Hepatocyte (in vitro differentiated cells): ENCODE measurements around the gene GARIN3.

Source experiments
- EZH2 ChIP-seq: fragments of 200-600 bp; sonication (generic); IDR thresholded peaks from 2 replicates; pipeline ENCODE4 v1.6.1; 2016; ENCODE audit warnings: antibody characterized with exemption, mild to moderate bottlenecking, borderline replicate concordance
- EZH2phosphoT487 ChIP-seq: fragments of 200-600 bp; sonication (generic); IDR thresholded peaks from one replicate; pipeline ENCODE4 v1.6.1; 2018; ENCODE audit warnings: antibody characterized with exemption, mild to moderate bottlenecking, low read depth, moderate library complexity; ENCODE audit not compliant: unreplicated experiment, severe bottlenecking
- TF ChIP-seq, protein P1 (sequence below): fragments of 200-600 bp; sonication (generic); IDR thresholded peaks from 2 replicates; pipeline ENCODE4 v1.5.1; 2016; ENCODE audit warnings: antibody characterized with exemption, mild to moderate bottlenecking; ENCODE audit not compliant: poor library complexity

GRCh38 chr5:157184117-157184670, 18.1 kb upstream of the GARIN3 start:
- TF ChIP-seq, protein P1, sequence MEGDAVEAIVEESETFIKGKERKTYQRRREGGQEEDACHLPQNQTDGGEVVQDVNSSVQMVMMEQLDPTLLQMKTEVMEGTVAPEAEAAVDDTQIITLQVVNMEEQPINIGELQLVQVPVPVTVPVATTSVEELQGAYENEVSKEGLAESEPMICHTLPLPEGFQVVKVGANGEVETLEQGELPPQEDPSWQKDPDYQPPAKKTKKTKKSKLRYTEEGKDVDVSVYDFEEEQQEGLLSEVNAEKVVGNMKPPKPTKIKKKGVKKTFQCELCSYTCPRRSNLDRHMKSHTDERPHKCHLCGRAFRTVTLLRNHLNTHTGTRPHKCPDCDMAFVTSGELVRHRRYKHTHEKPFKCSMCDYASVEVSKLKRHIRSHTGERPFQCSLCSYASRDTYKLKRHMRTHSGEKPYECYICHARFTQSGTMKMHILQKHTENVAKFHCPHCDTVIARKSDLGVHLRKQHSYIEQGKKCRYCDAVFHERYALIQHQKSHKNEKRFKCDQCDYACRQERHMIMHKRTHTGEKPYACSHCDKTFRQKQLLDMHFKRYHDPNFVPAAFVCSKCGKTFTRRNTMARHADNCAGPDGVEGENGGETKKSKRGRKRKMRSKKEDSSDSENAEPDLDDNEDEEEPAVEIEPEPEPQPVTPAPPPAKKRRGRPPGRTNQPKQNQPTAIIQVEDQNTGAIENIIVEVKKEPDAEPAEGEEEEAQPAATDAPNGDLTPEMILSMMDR, result no peak
- TF ChIP-seq EZH2 (no peak), EZH2phosphoT487 (no peak)
